ENCODE data around the gene MLPH.

- TF ChIP-seq MAX (IDR thresholded peaks at IDR 0.05) (no peak), TEAD4 (IDR thresholded peaks at IDR 0.05) (no peak), CREB1 (IDR thresholded peaks at IDR 0.05; ENCODE audit: low read depth) (no peak), CEBPB (IDR thresholded peaks at IDR 0.05) (no peak), TCF12 (IDR thresholded peaks at IDR 0.05; ENCODE audit: low read depth) (no peak), EP300 (IDR thresholded peaks at IDR 0.05; ENCODE audit: borderline replicate concordance) (no peak), FOXM1 (IDR thresholded peaks at IDR 0.05; ENCODE audit: borderline replicate concordance, low read depth) (no peak), USF1 (IDR thresholded peaks at IDR 0.05) (no peak), REST (IDR thresholded peaks at IDR 0.05; ENCODE audit: low read depth) (no peak), ZBTB7A (IDR thresholded peaks at IDR 0.05; ENCODE audit: low read depth) (no peak), EGR1 (IDR thresholded peaks at IDR 0.05) (no peak), YY1 (IDR thresholded peaks at IDR 0.05; ENCODE audit: low read depth) (no peak), RAD21 (IDR thresholded peaks at IDR 0.05; ENCODE audit: low read depth) (no peak)
Measured at GRCh38 chr2:237566401-237567235, 79.6 kb downstream of the MLPH start, which contains the start of gene PRLH.
